GM12891 (cell line): ENCODE measurements around the gene AGGF1.

Experiments used
- DNase-seq: peaks from one replicate; pipeline ENCODE4 v3.0.0; 2011; ENCODE audit warnings: low spot score; ENCODE audit not compliant: insufficient read length
- FAIRE-seq: peaks from 2 replicates; lab custom pipeline; 2011; peaks lifted over from hg19 to GRCh38; lab: Jason Lieb, UNC
- PAX5 ChIP-seq: IDR thresholded peaks from 2 replicates; pipeline ENCODE4 v1.6.1; 2011; ENCODE audit warnings: low read length, moderate library complexity, mild to moderate bottlenecking; ENCODE audit not compliant: insufficient read depth, severe bottlenecking
- POLR2A ChIP-seq: IDR thresholded peaks from 2 replicates; pipeline ENCODE4 v1.6.1; 2011; ENCODE audit warnings: low read depth, low read length, control low read depth
- POLR2AphosphoS5 ChIP-seq: IDR thresholded peaks from 2 replicates; pipeline ENCODE4 v1.6.1; 2011; ENCODE audit warnings: low read depth, low read length, control low read depth
- POU2F2 ChIP-seq: IDR thresholded peaks from 2 replicates; pipeline ENCODE4 v1.6.1; 2011; ENCODE audit warnings: low read depth, mild to moderate bottlenecking, control low read depth, low read length, moderate library complexity
- SPI1 ChIP-seq: IDR thresholded peaks from 2 replicates; pipeline ENCODE4 v1.6.1; 2011; ENCODE audit warnings: low read depth, low read length, control low read depth
- TAF1 ChIP-seq: IDR thresholded peaks from 2 replicates; pipeline ENCODE4 v1.6.1; 2011; ENCODE audit warnings: low read depth, low read length, control low read depth

AGGF1 gene

GRCh38 chr5:76999451-76999850 is 30.8 kb upstream of the AGGF1 start:
- DNase-seq (no peak), FAIRE-seq (no peak)
- TF ChIP-seq SPI1, result no peak

GRCh38 chr5:77003246-77003645 is 27.0 kb upstream of the AGGF1 start:
- DNase-seq (no peak), FAIRE-seq (no peak)
- TF ChIP-seq POLR2A (no peak), SPI1 (no peak), TAF1 (no peak), POU2F2 (no peak), POLR2AphosphoS5 (no peak), PAX5 (no peak)

GRCh38 chr5:77006124-77006523 is 24.1 kb upstream of the AGGF1 start:
- FAIRE-seq (no peak), DNase-seq (no peak)
- TF ChIP-seq TAF1 (no peak), SPI1 (no peak)

GRCh38 chr5:77008413-77008812 is 21.8 kb upstream of the AGGF1 start:
- no peak for FAIRE-seq
- no peak for DNase-seq
- TF ChIP-seq SPI1 (no peak), PAX5 (no peak), POLR2AphosphoS5 (no peak), POU2F2 (no peak), POLR2A (no peak), TAF1 (no peak)

GRCh38 chr5:77010243-77010642 is 20.0 kb upstream of the AGGF1 start:
- DNase-seq, result no peak
- no peak for FAIRE-seq
- no peak for TF ChIP-seq POU2F2
- no peak for TF ChIP-seq POLR2A
- TF ChIP-seq SPI1, result no peak
- no peak for TF ChIP-seq POLR2AphosphoS5
- TF ChIP-seq TAF1, result no peak
- no peak for TF ChIP-seq PAX5

- DNase-seq (no peak), FAIRE-seq (no peak)
- TF ChIP-seq POLR2A, result no peak
- TF ChIP-seq POU2F2, result no peak
Measured at GRCh38 chr5:77011498-77011897, 18.7 kb upstream of the AGGF1 start.

GRCh38 chr5:77012601-77013000 is 17.6 kb upstream of the AGGF1 start:
- DNase-seq (no peak), FAIRE-seq (no peak)
- TF ChIP-seq TAF1, result no peak
- no peak for TF ChIP-seq POLR2A
- TF ChIP-seq POU2F2, result no peak
- no peak for TF ChIP-seq SPI1
- TF ChIP-seq POLR2AphosphoS5, result no peak
- no peak for TF ChIP-seq PAX5

- DNase-seq, result no peak
- TF ChIP-seq SPI1 (no peak), POU2F2 (no peak), PAX5 (no peak), POLR2AphosphoS5 (no peak)
- FAIRE-seq, result peak; percentile 92
Measured at GRCh38 chr5:77015938-77016569, 14.2 kb upstream of the AGGF1 start.

- TF ChIP-seq SPI1 (no peak), POU2F2 (no peak)
- FAIRE-seq, result no peak
Measured at GRCh38 chr5:77016962-77017361, 13.2 kb upstream of the AGGF1 start.

GRCh38 chr5:77017668-77018067 is 12.5 kb upstream of the AGGF1 start:
- FAIRE-seq (no peak), DNase-seq (no peak)
- TF ChIP-seq TAF1 (no peak), PAX5 (no peak), POLR2AphosphoS5 (no peak), POLR2A (no peak), SPI1 (no peak), POU2F2 (no peak)

More at GRCh38 chr5:77016962-77017361, 13.2 kb upstream of the AGGF1 start:
- no peak for DNase-seq

GRCh38 chr5:77022511-77023417 is 7.4 kb upstream of the AGGF1 start:
- TF ChIP-seq SPI1, result no peak
- TF ChIP-seq POLR2AphosphoS5, result no peak
- TF ChIP-seq POLR2A, result no peak
- no peak for TF ChIP-seq POU2F2
- TF ChIP-seq TAF1, result no peak
- TF ChIP-seq PAX5, result no peak
- DNase-seq (no peak), FAIRE-seq (no peak)
